Measurements from ENCODE around the gene SPSB2.

The SPSB2 gene

GRCh38 chr12:6866920-6867412 is 6.1 kb downstream of the SPSB2 start:
- no peak for TF ChIP-seq SIN3A (IDR thresholded peaks at IDR 0.05; ENCODE audit: borderline replicate concordance, insufficient read depth, low read length)
- no peak for TF ChIP-seq POLR2AphosphoS5 (IDR thresholded peaks at IDR 0.05; ENCODE audit: low read depth, low read length)
- no peak for TF ChIP-seq TAF1 (IDR thresholded peaks at IDR 0.05; ENCODE audit: borderline replicate concordance, insufficient read depth, low read length)
- no peak for TF ChIP-seq FOXP2 (optimal IDR thresholded peaks at IDR 0.05; ENCODE audit: borderline replicate concordance, extremely low read depth, extremely low read length, insufficient read depth)
- no peak for TF ChIP-seq REST (IDR thresholded peaks at IDR 0.05; ENCODE audit: insufficient read depth in 1 of 2, low read depth in 2 of 2, low read length in 2 of 2)

- TF ChIP-seq POLR2AphosphoS5 (IDR thresholded peaks at IDR 0.05; ENCODE audit: low read depth, low read length) (no peak), SIN3A (IDR thresholded peaks at IDR 0.05; ENCODE audit: borderline replicate concordance, insufficient read depth, low read length) (no peak), TAF1 (IDR thresholded peaks at IDR 0.05; ENCODE audit: borderline replicate concordance, insufficient read depth, low read length) (no peak), FOXP2 (optimal IDR thresholded peaks at IDR 0.05; ENCODE audit: borderline replicate concordance, extremely low read depth, extremely low read length, insufficient read depth) (no peak), REST (IDR thresholded peaks at IDR 0.05; ENCODE audit: insufficient read depth in 1 of 2, low read depth in 2 of 2, low read length in 2 of 2) (no peak)
Measured at GRCh38 chr12:6866163-6866919, 6.8 kb downstream of the SPSB2 start.

- TF ChIP-seq FOXP2 (optimal IDR thresholded peaks at IDR 0.05; ENCODE audit: borderline replicate concordance, extremely low read depth, extremely low read length, insufficient read depth): no peak
- TF ChIP-seq POLR2AphosphoS5 (IDR thresholded peaks at IDR 0.05; ENCODE audit: low read depth, low read length): no peak
- TF ChIP-seq TAF1 (IDR thresholded peaks at IDR 0.05; ENCODE audit: borderline replicate concordance, insufficient read depth, low read length): no peak
- no peak for TF ChIP-seq SIN3A (IDR thresholded peaks at IDR 0.05; ENCODE audit: borderline replicate concordance, insufficient read depth, low read length)
- no peak for TF ChIP-seq REST (IDR thresholded peaks at IDR 0.05; ENCODE audit: insufficient read depth in 1 of 2, low read depth in 2 of 2, low read length in 2 of 2)
Measured at GRCh38 chr12:6863586-6864321, 9.3 kb downstream of the SPSB2 start.

GRCh38 chr12:6863033-6863432 is 10.1 kb downstream of the SPSB2 start:
- TF ChIP-seq POLR2AphosphoS5 (IDR thresholded peaks at IDR 0.05; ENCODE audit: low read depth, low read length): no peak
- no peak for TF ChIP-seq TAF1 (IDR thresholded peaks at IDR 0.05; ENCODE audit: borderline replicate concordance, insufficient read depth, low read length)
- TF ChIP-seq SIN3A (IDR thresholded peaks at IDR 0.05; ENCODE audit: borderline replicate concordance, insufficient read depth, low read length): no peak
- no peak for TF ChIP-seq FOXP2 (optimal IDR thresholded peaks at IDR 0.05; ENCODE audit: borderline replicate concordance, extremely low read depth, extremely low read length, insufficient read depth)
- no peak for TF ChIP-seq REST (IDR thresholded peaks at IDR 0.05; ENCODE audit: insufficient read depth in 1 of 2, low read depth in 2 of 2, low read length in 2 of 2)
